CD4-positive, alpha-beta memory T cell (primary cell): ENCODE measurements around the gene FUOM. TPM values are rescaled to one million over a fixed set of nuclear protein-coding genes. Genes with fewer than 3 reads are reported as not detected.

Experiments
- CTCF ChIA-PET: fragments of 350-600 bp; sonication (Branson Sonifier 250); formaldehyde crosslinking; loops from one replicate; lab custom pipeline; 2021; ENCODE audit warnings: inconsistent platforms; ENCODE audit not compliant: partially characterized antibody; lab: Charles Lee
- POLR2A ChIA-PET: fragments of 350-600 bp; sonication (Branson Sonifier 250); formaldehyde crosslinking; loops from one replicate; lab custom pipeline; 2021; ENCODE audit not compliant: partially characterized antibody; lab: Charles Lee
- DNase-seq, 5 donors: peaks; one replicate each; pipeline versions ENCODE4 v3.0.0 to v3.0.0-alpha.2; 2020 to 2022; ENCODE audit warnings: mixed read lengths in 1 of 5
- H3K27ac ChIP-seq: one replicate; pipeline ENCODE4 v1.7.0; 2013; ENCODE audit warnings: low read depth, low read length
- H3K27me3 ChIP-seq: 2 replicates; pipeline ENCODE4 v1.7.0; 2013; ENCODE audit warnings: mild to moderate bottlenecking, low read length, moderate library complexity; ENCODE audit not compliant: insufficient read depth
- H3K36me3 ChIP-seq: 2 replicates; pipeline ENCODE4 v1.7.0; 2013; ENCODE audit warnings: mild to moderate bottlenecking, low read length, moderate library complexity; ENCODE audit not compliant: insufficient read depth
- H3K4me1 ChIP-seq: 2 replicates; pipeline ENCODE4 v1.7.0; 2013; ENCODE audit warnings: mild to moderate bottlenecking, low read length, moderate library complexity; ENCODE audit not compliant: insufficient read depth
- H3K4me3 ChIP-seq, 2 donors: one replicate each; pipeline ENCODE4 v1.7.0; 2013; ENCODE audit warnings: low read length in 2 of 2, mild to moderate bottlenecking in 1 of 2
- H3K9me3 ChIP-seq, 2 donors: one replicate each; pipeline ENCODE4 v1.7.0; 2013; ENCODE audit warnings: low read length in 2 of 2, control low read depth in 1 of 2; ENCODE audit not compliant: control insufficient read depth in 1 of 2
- H3K27ac Mint-ChIP-seq, 7 donors: one replicate each; pipeline ENCODE4 v1.8.0; 2020 to 2021; ENCODE audit warnings: mixed read lengths in 7 of 7, mild to moderate bottlenecking in 6 of 7, inconsistent platforms in 3 of 7, moderate library complexity in 3 of 7
- H3K27me3 Mint-ChIP-seq, 2 donors: one replicate each; pipeline ENCODE4 v1.8.0; 2020 to 2021; ENCODE audit warnings: mixed read lengths in 2 of 2
- H3K36me3 Mint-ChIP-seq, 2 donors: one replicate each; pipeline ENCODE4 v1.8.0; 2020 to 2021; ENCODE audit warnings: mixed read lengths in 2 of 2, inconsistent platforms in 1 of 2, mild to moderate bottlenecking in 1 of 2
- H3K4me1 Mint-ChIP-seq, 4 donors: one replicate each; pipeline ENCODE4 v1.8.0; 2020 to 2021; ENCODE audit warnings: mixed read lengths in 4 of 4, mild to moderate bottlenecking in 1 of 4
- H3K4me3 Mint-ChIP-seq, 8 donors: one replicate each; pipeline ENCODE4 v1.8.0; 2020 to 2021; ENCODE audit warnings: mixed read lengths in 8 of 8, mild to moderate bottlenecking in 7 of 8, moderate library complexity in 6 of 8, inconsistent platforms in 3 of 8
- H3K9me3 Mint-ChIP-seq, 8 donors: one replicate each; pipeline ENCODE4 v1.8.0; 2020 to 2021; ENCODE audit warnings: mixed read lengths in 8 of 8, mild to moderate bottlenecking in 5 of 8, inconsistent platforms in 3 of 8, moderate library complexity in 1 of 8
- intact Hi-C: fragments of 100-400 bp; cut with micrococcal nuclease; formaldehyde crosslinking; loops from one replicate; pipeline ENCODE4 v1.15.1; 2023
- polyA plus RNA-seq, 2 donors: library from polyadenylated mRNA; unstranded; fragments of 300-500 nt; fragmentation: Illumina TruSeq; gene quantifications; one replicate each; pipeline ENCODE4 v1.2.3, GENCODE V29; 2021
- total RNA-seq, 2 experiments: library from RNA; stranded (reverse); gene quantifications; one replicate each; pipeline ENCODE4 v1.2.3, GENCODE V29; 2021

Gene FUOM, protein sequence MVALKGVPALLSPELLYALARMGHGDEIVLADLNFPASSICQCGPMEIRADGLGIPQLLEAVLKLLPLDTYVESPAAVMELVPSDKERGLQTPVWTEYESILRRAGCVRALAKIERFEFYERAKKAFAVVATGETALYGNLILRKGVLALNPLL
- total RNA-seq = 10 to 100 TPM; 17.1 to 18.1 TPM
- 10 to 100 TPM; 15.6 to 16.3 TPM for polyA plus RNA-seq

DNA sequence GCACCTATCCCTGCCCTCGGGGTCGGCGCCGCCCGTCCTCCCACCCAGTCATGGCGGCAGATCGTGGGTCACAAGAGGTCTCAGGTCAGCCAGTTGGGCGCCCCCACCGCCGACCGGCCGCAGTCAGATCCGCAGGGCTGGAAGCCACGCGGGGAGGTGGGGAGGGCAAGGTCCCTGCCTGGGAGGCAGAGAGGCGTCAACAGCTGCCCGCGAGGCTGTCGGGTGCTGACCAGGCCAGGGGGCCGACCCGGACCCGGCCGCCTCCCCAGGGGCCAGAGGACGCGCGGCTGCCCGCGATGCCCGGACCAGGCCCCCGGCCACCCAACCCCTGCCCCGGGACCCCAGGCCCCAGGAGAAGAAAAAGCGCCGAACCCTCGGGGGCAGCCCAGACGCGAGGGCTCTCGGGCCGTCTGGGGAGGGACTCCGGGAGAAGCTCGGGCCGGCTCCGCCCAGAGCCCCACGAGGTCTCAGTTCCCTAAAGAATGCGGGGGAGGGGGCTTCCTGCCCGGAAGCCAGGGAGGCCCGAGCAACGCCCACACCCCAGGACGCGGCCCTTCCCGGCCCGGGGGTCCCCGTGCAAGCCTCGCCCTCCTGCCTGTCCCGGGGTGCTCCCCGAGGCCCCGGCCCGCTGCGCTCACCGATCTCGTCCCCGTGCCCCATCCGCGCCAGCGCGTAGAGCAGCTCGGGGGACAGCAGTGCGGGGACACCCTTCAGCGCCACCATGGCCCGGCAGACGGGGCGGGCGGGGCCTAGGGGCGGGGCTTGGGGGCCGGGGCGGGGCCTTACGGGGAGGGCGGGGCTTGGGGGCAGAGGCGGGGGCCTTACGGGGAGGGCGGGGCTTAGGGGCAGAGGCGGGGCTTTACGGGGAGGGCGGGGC is at the start of gene FUOM:
TSS of gene FUOM (minus strand) at position 735 of the 877 bp plus-strand sequence. CDS start at position 723, 12 bp downstream.
- Histone ChIP-seq H3K36me3 (no peaks in the 10 kb centered on the region), H3K27me3 (no peaks in the 10 kb centered on the region), H3K27ac (peak within 1 kb of the TSS; percentile 52), H3K4me3 (peak within 1 kb of the TSS in 1 of 2 donors; percentile 63), H3K4me1 (peaks cover 8% of the 10 kb centered on the region), H3K9me3 (no peaks in the 10 kb centered on the region)
- intact Hi-C loops = loop anchor here (1.0 to 5.0 kb wide), 4 partner anchors 16 to 49 kb away; partner anchors contain the start of genes CALY, ECHS1, MTG1 and TUBGCP2
- Mint-ChIP-seq H3K36me3 (peaks cover 0 to 10% of the 10 kb centered on the region in 2 donors), H3K27me3 (no peaks in the 10 kb centered on the region), H3K27ac (peak within 1 kb of the TSS in 4 of 7 donors; percentile 43 to 62 (median 56)), H3K4me1 (peaks cover 0 to 9% (median 5%) of the 10 kb centered on the region in 4 donors), H3K4me3 (peak within 1 kb of the TSS; percentile 67 to 82 (median 78)), H3K9me3 (no peaks in the 10 kb centered on the region)
- CTCF ChIA-PET = no interaction called here
- DNase-seq = peak; percentile 76 to 79 (median 77)
- POLR2A ChIA-PET = interaction anchor here (0.9 to 5.3 kb wide), 6 partner anchors 9 to 32 kb away, joined by 3 to 38 read pairs (median 5); partner anchors contain the start of gene CALY

GRCh38 chr10:133405844-133406527 is 48.2 kb upstream of the FUOM start:
- Mint-ChIP-seq H3K27ac (peak overlapping the region in 5 of 7 donors; percentile 36 to 45 (median 42)), H3K36me3 (peaks cover 75 to 76% of the 10 kb centered on the region in 2 donors), H3K4me1 (peaks cover 37 to 52% (median 47%) of the 10 kb centered on the region in 4 donors), H3K9me3 (peaks cover 0 to 9% (median 1%) of the 10 kb centered on the region in 8 donors), H3K4me3 (peak overlapping the region in 3 of 8 donors; percentile 2 to 68 (median 65)), H3K27me3 (no peaks in the 10 kb centered on the region)
- H3K4me1 ChIP-seq = peaks cover 10% of the 10 kb centered on the region
- H3K9me3 ChIP-seq = no peaks in the 10 kb centered on the region
- no peak overlapping the region for H3K4me3 ChIP-seq
- peaks cover 28% of the 10 kb centered on the region for H3K36me3 ChIP-seq
- intact Hi-C loops = no loop called here
- no peak for DNase-seq
- CTCF ChIA-PET = interaction anchor here (1.2 kb wide), 1 partner anchor 76 kb away, joined by 3 read pairs; no protein-coding TSS in a partner anchor
- POLR2A ChIA-PET = interaction anchor here (0.7 kb wide), 1 partner anchor 53 kb away, joined by 3 read pairs; no protein-coding TSS in a partner anchor
- H3K27ac ChIP-seq = no peak overlapping the region
- no peaks in the 10 kb centered on the region for H3K27me3 ChIP-seq

DNA sequence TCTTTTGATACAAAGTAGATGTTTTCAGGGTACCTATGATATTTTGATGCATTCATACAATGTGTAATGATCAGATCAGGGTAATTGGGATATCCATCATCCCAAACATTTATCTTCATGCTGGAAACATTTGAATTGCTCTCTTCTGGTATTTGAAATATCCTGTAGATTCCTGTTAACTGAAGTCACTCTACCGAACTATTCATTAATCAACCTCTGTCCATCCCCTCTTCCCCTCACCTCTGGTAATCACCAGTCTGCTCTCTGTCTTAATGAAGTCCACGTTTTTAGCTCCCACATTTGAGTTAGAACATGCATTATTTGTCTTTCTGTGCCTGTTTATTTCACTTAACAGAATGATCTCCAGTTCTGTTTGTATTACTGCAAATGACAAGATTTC is 47.5 kb upstream of the FUOM start:
- Histone ChIP-seq H3K36me3 (peaks cover 27% of the 10 kb centered on the region), H3K4me1 (peaks cover 17% of the 10 kb centered on the region), H3K4me3 (no peak overlapping the region), H3K9me3 (no peaks in the 10 kb centered on the region), H3K27ac (no peak overlapping the region), H3K27me3 (no peaks in the 10 kb centered on the region)
- H3K4me1 Mint-ChIP-seq = peaks cover 38 to 58% (median 52%) of the 10 kb centered on the region in 4 donors
- no peak for DNase-seq
- no peak overlapping the region for H3K4me3 Mint-ChIP-seq
- H3K27ac Mint-ChIP-seq = peak overlapping the region in 6 of 7 donors; percentile 8 to 86 (median 47)
- H3K27me3 Mint-ChIP-seq = no peaks in the 10 kb centered on the region
- ChIA-PET POLR2A (interaction anchor here (0.7 kb wide), 1 partner anchor 52 kb away, joined by 3 read pairs; no protein-coding TSS in a partner anchor), CTCF (interaction anchor here (1.2 to 1.4 kb wide), 2 partner anchors 15 to 76 kb away, joined by 3 read pairs; no protein-coding TSS in a partner anchor)
- H3K9me3 Mint-ChIP-seq = peaks cover 0 to 2% (median 0%) of the 10 kb centered on the region in 8 donors
- intact Hi-C loops = no loop called here
- peaks cover 74 to 76% of the 10 kb centered on the region in 2 donors for H3K36me3 Mint-ChIP-seq

- H3K27ac Mint-ChIP-seq = no peak overlapping the region
- CTCF ChIA-PET = interaction anchor here (1.3 kb wide), 1 partner anchor 75 kb away, joined by 4 read pairs; no protein-coding TSS in a partner anchor
Measured at GRCh38 chr10:133403784-133404183, 46.0 kb upstream of the FUOM start.

GRCh38 chr10:133403359-133403758 is 45.5 kb upstream of the FUOM start:
- POLR2A ChIA-PET = no interaction called here

More at GRCh38 chr10:133403784-133404183, 46.0 kb upstream of the FUOM start:
- Mint-ChIP-seq H3K4me3 (no peak overlapping the region), H3K9me3 (peaks cover 0 to 1% (median 0%) of the 10 kb centered on the region in 8 donors), H3K36me3 (peaks cover 61 to 66% of the 10 kb centered on the region in 2 donors), H3K27me3 (no peaks in the 10 kb centered on the region), H3K4me1 (peaks cover 36 to 54% (median 46%) of the 10 kb centered on the region in 4 donors)
- intact Hi-C loops = no loop called here
- POLR2A ChIA-PET = interaction anchor here (0.7 kb wide), 1 partner anchor 22 kb away, joined by 4 read pairs; no protein-coding TSS in a partner anchor
- Histone ChIP-seq H3K27ac (no peak overlapping the region), H3K9me3 (no peaks in the 10 kb centered on the region), H3K4me3 (no peak overlapping the region), H3K27me3 (no peaks in the 10 kb centered on the region), H3K36me3 (peaks cover 29% of the 10 kb centered on the region), H3K4me1 (peaks cover 19% of the 10 kb centered on the region)
- DNase-seq = no peak

DNA sequence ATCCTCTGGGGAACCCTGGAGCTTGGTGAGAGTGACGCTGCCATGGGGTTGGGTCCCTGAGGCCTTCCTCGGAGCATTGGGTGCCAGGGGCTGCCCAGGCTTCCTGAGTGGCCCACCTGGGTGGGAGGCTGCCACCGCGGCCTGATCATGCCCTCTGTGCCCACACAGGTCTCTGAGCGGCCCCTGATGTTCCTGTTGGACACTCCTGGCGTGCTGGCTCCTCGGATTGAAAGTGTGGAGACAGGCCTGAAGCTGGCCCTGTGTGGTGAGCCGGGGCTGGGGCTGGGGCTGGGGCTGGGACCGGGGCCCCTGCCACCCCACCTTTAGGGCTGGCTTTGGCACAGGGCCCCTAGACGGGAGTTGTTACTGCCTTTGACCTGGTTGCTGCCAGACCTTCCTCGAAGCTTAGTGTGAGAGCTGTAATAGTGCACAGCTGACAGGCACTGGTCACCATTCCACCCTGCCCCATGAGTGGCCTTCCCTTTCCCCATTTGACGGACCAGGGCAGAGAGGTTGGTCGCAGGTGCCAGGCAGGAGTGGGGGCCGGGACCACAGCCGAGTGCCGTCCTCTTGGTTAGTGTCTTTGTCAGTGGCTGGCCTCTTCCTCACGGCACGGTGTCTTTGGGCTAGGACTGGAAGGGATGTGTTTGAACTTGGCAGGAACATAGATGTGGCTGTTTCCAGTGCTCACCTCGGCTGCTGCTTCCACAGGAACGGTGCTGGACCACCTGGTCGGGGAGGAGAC is 44.3 kb upstream of the FUOM start:
- ChIA-PET CTCF (no interaction called here), POLR2A (interaction anchor here (1.1 kb wide), 1 partner anchor 24 kb away, joined by 3 read pairs; no protein-coding TSS in a partner anchor)
- peak overlapping the region in 1 of 7 donors; percentile 50 for H3K27ac Mint-ChIP-seq
- peaks cover 30 to 52% (median 40%) of the 10 kb centered on the region in 4 donors for H3K4me1 Mint-ChIP-seq
- peaks cover 56 to 64% of the 10 kb centered on the region in 2 donors for H3K36me3 Mint-ChIP-seq
- Histone ChIP-seq H3K27me3 (no peaks in the 10 kb centered on the region), H3K4me3 (no peak overlapping the region), H3K36me3 (peaks cover 39% of the 10 kb centered on the region), H3K4me1 (peaks cover 19% of the 10 kb centered on the region), H3K27ac (no peak overlapping the region), H3K9me3 (no peaks in the 10 kb centered on the region)
- peaks cover 0 to 1% (median 0%) of the 10 kb centered on the region in 8 donors for H3K9me3 Mint-ChIP-seq
- no peak for DNase-seq
- H3K4me3 Mint-ChIP-seq = no peak overlapping the region
- H3K27me3 Mint-ChIP-seq = no peaks in the 10 kb centered on the region
- intact Hi-C loops = no loop called here

More at GRCh38 chr10:133403359-133403758, 45.5 kb upstream of the FUOM start:
- CTCF ChIA-PET = interaction anchor here (1.3 kb wide), 1 partner anchor 74 kb away, joined by 4 read pairs; no protein-coding TSS in a partner anchor
- H3K4me3 ChIP-seq = no peak overlapping the region
- H3K27ac ChIP-seq = no peak overlapping the region
- H3K36me3 Mint-ChIP-seq = peaks cover 58 to 65% of the 10 kb centered on the region in 2 donors
- H3K27me3 ChIP-seq = no peaks in the 10 kb centered on the region
- H3K4me1 ChIP-seq = peaks cover 19% of the 10 kb centered on the region
- no peak overlapping the region for H3K4me3 Mint-ChIP-seq
- peaks cover 32 to 51% (median 44%) of the 10 kb centered on the region in 4 donors for H3K4me1 Mint-ChIP-seq
- peaks cover 33% of the 10 kb centered on the region for H3K36me3 ChIP-seq
- H3K27me3 Mint-ChIP-seq = no peaks in the 10 kb centered on the region
- intact Hi-C loops = no loop called here
- no peak overlapping the region for H3K27ac Mint-ChIP-seq
- H3K9me3 ChIP-seq = no peaks in the 10 kb centered on the region
- no peak for DNase-seq
- peaks cover 0 to 1% (median 0%) of the 10 kb centered on the region in 8 donors for H3K9me3 Mint-ChIP-seq
